IMR-90 (cell line): ENCODE data around the gene ADM. TPM values are rescaled to one million over a fixed set of nuclear protein-coding genes. Genes with fewer than 3 reads are reported as not detected.

ENCODE experiments used
- ATAC-seq: fragments of 200-7000 bp; cut with Tn5 transposase; 2 replicates; pipeline ENCODE4 v1.9.1; 2020; ENCODE audit warnings: low read depth, mild to moderate bottlenecking, moderate library complexity
- BruUV-seq: library from RNA; stranded (reverse); fragments of 400-500 nt; replicated peaks from 2 replicates; lab custom pipeline; 2021; lab: Mats Ljungman, UMichigan
- CTCF ChIA-PET: fragments of 300-600 bp; formaldehyde crosslinking; extraction: SDS; loops from one replicate; lab custom pipeline; 2021; ENCODE audit warnings: antibody characterized with exemption; lab: Yijun Ruan, JAX
- POLR2A ChIA-PET: fragments of 300-600 bp; sonication (Branson Sonifier 250); formaldehyde crosslinking; loops from one replicate; lab custom pipeline; 2022; ENCODE audit warnings: antibody characterized with exemption; ENCODE audit not compliant: unreplicated experiment; lab: Charles Lee
- DNase-seq: peaks from one replicate; pipeline ENCODE4 v3.0.0; 2013
- H2AFZ ChIP-seq: replicated peaks from 2 replicates; pipeline ENCODE3; 2013; ENCODE audit warnings: low read length, mild to moderate bottlenecking; ENCODE audit not compliant: poor library complexity
- H2AK5ac ChIP-seq: 2 replicates; pipeline ENCODE4 v1.6.1; 2013; ENCODE audit warnings: low read depth, low read length, inconsistent platforms
- H2AK9ac ChIP-seq: replicated peaks from 2 replicates; pipeline ENCODE3; 2013; ENCODE audit warnings: mild to moderate bottlenecking, low read depth, low read length, moderate library complexity; ENCODE audit not compliant: poor library complexity
- H2BK120ac ChIP-seq: 2 replicates; pipeline ENCODE4 v1.6.1; 2013; ENCODE audit warnings: low read depth, low read length, inconsistent platforms
- H2BK15ac ChIP-seq: 3 replicates; pipeline ENCODE4 v1.6.1; 2013; ENCODE audit warnings: low read depth, low read length, inconsistent platforms
- H2BK20ac ChIP-seq: 2 replicates; pipeline ENCODE4 v1.6.1; 2013; ENCODE audit warnings: low read depth, mild to moderate bottlenecking, inconsistent platforms, low read length, moderate library complexity
- H2BK5ac ChIP-seq: 2 replicates; pipeline ENCODE4 v1.6.1; 2013; ENCODE audit warnings: mild to moderate bottlenecking, low read depth, low read length, inconsistent platforms; ENCODE audit not compliant: poor library complexity, severe bottlenecking
- H3K14ac ChIP-seq: replicated peaks from 2 replicates; pipeline ENCODE4 v1.6.1; 2013; ENCODE audit warnings: low read depth, low read length, inconsistent platforms
- H3K18ac ChIP-seq: 2 replicates; pipeline ENCODE4 v1.6.1; 2013; ENCODE audit warnings: low read depth, low read length, control low read depth
- H3K23ac ChIP-seq: 2 replicates; pipeline ENCODE4 v1.6.1; 2013; ENCODE audit warnings: low read depth, low read length, inconsistent platforms
- H3K27ac ChIP-seq: 2 replicates; pipeline ENCODE4 v1.5.1; 2013; ENCODE audit warnings: mild to moderate bottlenecking, control low read depth, low read length; ENCODE audit not compliant: insufficient read depth
- H3K27me3 ChIP-seq: 2 replicates; pipeline ENCODE4 v1.6.1; 2013; ENCODE audit warnings: low read length; ENCODE audit not compliant: control insufficient read depth, insufficient read depth
- H3K36me3 ChIP-seq: 2 replicates; pipeline ENCODE4 v1.6.1; 2013; ENCODE audit warnings: low read length, mixed read lengths; ENCODE audit not compliant: control insufficient read depth, insufficient read depth
- H3K4ac ChIP-seq: 2 replicates; pipeline ENCODE4 v1.6.1; 2013; ENCODE audit warnings: low read depth, low read length, inconsistent platforms
- H3K4me1 ChIP-seq: 2 replicates; pipeline ENCODE4 v1.6.1; 2013; ENCODE audit warnings: low read length, mixed read lengths; ENCODE audit not compliant: control insufficient read depth, insufficient read depth
- H3K4me2 ChIP-seq: 2 replicates; pipeline ENCODE4 v1.6.1; 2013; ENCODE audit warnings: low read depth, mild to moderate bottlenecking, control low read depth, low read length, moderate library complexity
- H3K4me3 ChIP-seq: 2 replicates; pipeline ENCODE4 v1.5.1; 2013; ENCODE audit warnings: low read depth, mild to moderate bottlenecking, control low read depth, low read length, moderate library complexity; ENCODE audit not compliant: insufficient read depth
- H3K56ac ChIP-seq: 2 replicates; pipeline ENCODE4 v1.6.1; 2013; ENCODE audit warnings: low read length, inconsistent platforms; ENCODE audit not compliant: insufficient read depth; ENCODE audit errors: extremely low read depth
- H3K79me1 ChIP-seq, 2 experiments: 2 replicates each; pipeline ENCODE4 v1.6.1; 2013; ENCODE audit warnings: low read length in 2 of 2, inconsistent platforms in 1 of 2, low read depth in 1 of 2
- H3K9ac ChIP-seq: 2 replicates; pipeline ENCODE4 v1.6.1; 2013; ENCODE audit warnings: low read depth, low read length, control low read depth
- H3K9me1 ChIP-seq: 2 replicates; pipeline ENCODE4 v1.6.1; 2013; ENCODE audit warnings: low read length, inconsistent platforms; ENCODE audit not compliant: insufficient read depth
- H3K9me3 ChIP-seq: 2 replicates; pipeline ENCODE4 v1.6.1; 2013; ENCODE audit warnings: low read length; ENCODE audit not compliant: control insufficient read depth, insufficient read depth
- H4K20me1 ChIP-seq: 2 replicates; pipeline ENCODE4 v1.6.1; 2013; ENCODE audit warnings: low read length, inconsistent platforms; ENCODE audit not compliant: insufficient read depth
- H4K5ac ChIP-seq: 2 replicates; pipeline ENCODE4 v1.6.1; 2013; ENCODE audit warnings: mild to moderate bottlenecking, low read depth, low read length, control low read depth
- H4K8ac ChIP-seq, 2 experiments: 2 replicates each; pipeline ENCODE4 v1.6.1; 2013; ENCODE audit warnings: low read depth in 2 of 2, low read length in 2 of 2, control low read depth in 1 of 2, inconsistent platforms in 1 of 2
- H4K91ac ChIP-seq: 2 replicates; pipeline ENCODE4 v1.6.1; 2013; ENCODE audit warnings: low read depth, low read length, inconsistent platforms; ENCODE audit not compliant: insufficient read depth
- BHLHE40 ChIP-seq: fragments of 150-350 bp; IDR thresholded peaks from 2 replicates; pipeline ENCODE4 v1.6.1; 2016; ENCODE audit warnings: mild to moderate bottlenecking, low read depth, low read length
- CEBPB ChIP-seq: IDR thresholded peaks from 2 replicates; pipeline ENCODE4 v1.6.1; 2012; ENCODE audit warnings: low read depth, low read length, improper control_type of control experiment
- CTCF ChIP-seq: conservative IDR thresholded peaks from 2 replicates; pipeline ENCODE4 v1.5.1; 2012; ENCODE audit warnings: mild to moderate bottlenecking, low read depth, low read length, improper control_type of control experiment
- ELK1 ChIP-seq: fragments of 150-350 bp; IDR thresholded peaks from 2 replicates; pipeline ENCODE4 v1.6.1; 2016; ENCODE audit warnings: low read depth, mild to moderate bottlenecking, low read length, moderate library complexity, borderline replicate concordance
- FOS ChIP-seq: fragments of 150-350 bp; IDR thresholded peaks from 2 replicates; pipeline ENCODE4 v1.6.1; 2016; ENCODE audit warnings: low read depth, low read length
- MAFK ChIP-seq: IDR thresholded peaks from 2 replicates; pipeline ENCODE4 v1.6.1; 2012; ENCODE audit warnings: low read depth, low read length, improper control_type of control experiment
- MAZ ChIP-seq: IDR thresholded peaks from 2 replicates; pipeline ENCODE4 v1.6.1; 2012; ENCODE audit warnings: low read depth, mild to moderate bottlenecking, low read length, improper control_type of control experiment, moderate library complexity, borderline replicate concordance
- POLR2A ChIP-seq: IDR thresholded peaks from 2 replicates; pipeline ENCODE4 v1.6.1; 2012; ENCODE audit warnings: mild to moderate bottlenecking, low read depth, low read length
- RAD21 ChIP-seq: IDR thresholded peaks from 2 replicates; pipeline ENCODE4 v1.6.1; 2012; ENCODE audit warnings: low read length, improper control_type of control experiment
- RFX5 ChIP-seq: IDR thresholded peaks from 2 replicates; pipeline ENCODE4 v1.8.0; 2012; ENCODE audit warnings: low read depth, mild to moderate bottlenecking, low read length, moderate library complexity
- SMC3 ChIP-seq: fragments of 150-350 bp; IDR thresholded peaks from 2 replicates; pipeline ENCODE4 v1.6.1; 2016; ENCODE audit warnings: low read depth, mild to moderate bottlenecking, antibody characterized with exemption, low read length, moderate library complexity
- USF2 ChIP-seq: fragments of 150-350 bp; IDR thresholded peaks from 2 replicates; pipeline ENCODE4 v1.6.1; 2017; ENCODE audit warnings: mild to moderate bottlenecking, antibody characterized with exemption, low read length, low read depth
- WGBS, 2 experiments: methylation state at CpG; one replicate each; pipeline versions ENCODE4 v1.1.5 to v1.1.7; 2013; ENCODE audit warnings: missing lambda C conversion rate in 2 of 2; ENCODE audit not compliant: insufficient read length in 1 of 2; ENCODE audit errors: extremely low coverage in 2 of 2; 5-methylcytosine and 5-hydroxymethylcytosine counted together
- dilution Hi-C: fragments of 300-500 bp; cut with HindIII; formaldehyde crosslinking; loops from one replicate; pipeline ENCODE4 v1.14.3; 2018; ENCODE audit warnings: low sequenced_read_pairs; ENCODE audit not compliant: unreplicated experiment
- in situ Hi-C: fragments of 300-500 bp; cut with MboI; formaldehyde crosslinking; loops from 3 replicates; pipeline ENCODE4 v1.14.3; 2019; ENCODE audit warnings: low sequenced_read_pairs, inconsistent platforms, mixed read lengths
- intact Hi-C: fragments of 100-400 bp; cut with micrococcal nuclease; formaldehyde crosslinking; loops from 2 replicates; pipeline ENCODE4 v1.10.0; 2022
- polyA plus RNA-seq, 3 experiments: library from polyadenylated mRNA; depleted of rRNA; stranded (reverse); fragments of >200 nt; gene quantifications; 2 replicates each; pipeline ENCODE4 v1.2.3, GENCODE V29; 2012; ENCODE audit warnings: low replicate concordance in 1 of 3
- total RNA-seq: library from RNA; depleted of rRNA; stranded (reverse); fragments of >200 nt; gene quantifications from 2 replicates; pipeline ENCODE4 v1.2.3, GENCODE V29; 2012

The ADM gene
- total and polyA plus RNA-seq, 2 of the 4 experiments (the other 2 are of a cell fraction): 357 to 559 TPM

GRCh38 chr11:10291801-10292638, 12.9 kb upstream of the ADM start:
- ChIA-PET POLR2A (interaction anchor here (0.6 kb wide), 2 partner anchors 28 to 534 kb away, joined by 3 to 4 read pairs; no protein-coding TSS in a partner anchor), CTCF (interaction anchor here (0.7 kb wide), 1 partner anchor 96 kb away, joined by 4 read pairs; no protein-coding TSS in a partner anchor)
- H3K4me3 ChIP-seq: no peak overlapping the region
- no peak for TF ChIP-seq CEBPB
- TF ChIP-seq MAZ: no peak
- no peak for TF ChIP-seq RFX5
- TF ChIP-seq MAFK: no peak
- TF ChIP-seq FOS: no peak
- TF ChIP-seq POLR2A: no peak
- TF ChIP-seq ELK1: no peak
- no peak for TF ChIP-seq SMC3
- TF ChIP-seq USF2: no peak
- no peak for TF ChIP-seq CTCF
- no peak for TF ChIP-seq RAD21
- no peak for TF ChIP-seq BHLHE40
- BruUV-seq: no TSS peak
- H2BK5ac ChIP-seq: peak overlapping the region; percentile 36
- H2AK9ac ChIP-seq: no peak overlapping the region
- H2BK20ac ChIP-seq: peak overlapping the region; percentile 78; the same call in 1 of the 2 replicates
- H2AK5ac ChIP-seq: peak overlapping the region; percentile 79
- H3K56ac ChIP-seq: 0 out of 2 replicates have a peak overlapping the region, but pooled peaks have one; percentile 97
- peak overlapping the region; percentile 63 for H3K18ac ChIP-seq
- H3K79me1 ChIP-seq: peaks cover 27 to 82% of the 10 kb centered on the region in 2 experiments
- H3K36me3 ChIP-seq: peaks cover 10% of the 10 kb centered on the region
- 89% methylated on average over 5 of the region's 17 CpGs; no CpG with 5 or more reads in 1 of the 2 experiments for WGBS, 2 experiments
- peak overlapping the region; percentile 47 for H3K4ac ChIP-seq
- dilution Hi-C loops (no loop called here), intact Hi-C loops (loop anchor here (5.0 kb wide), 1 partner anchor 35 kb away; no protein-coding TSS in a partner anchor), in situ Hi-C loops (no loop called here)
- H3K27ac ChIP-seq: peak overlapping the region; percentile 62
- no peak for ATAC-seq
- H4K8ac ChIP-seq: peak overlapping the region; percentile 8 to 53; a peak in 3 of 4 replicates
- H2BK15ac ChIP-seq: peak overlapping the region; percentile 25; the same call in 1 of the 3 replicates
- H3K9me1 ChIP-seq: peaks cover 13% of the 10 kb centered on the region
- peak overlapping the region; percentile 69 for H3K4me2 ChIP-seq
- no peak overlapping the region for H4K91ac ChIP-seq
- H4K5ac ChIP-seq: no peak overlapping the region
- peaks cover 20% of the 10 kb centered on the region for H4K20me1 ChIP-seq
- H3K9me3 ChIP-seq: no peaks in the 10 kb centered on the region
- H3K4me1 ChIP-seq: peaks cover 11% of the 10 kb centered on the region
- peak; percentile 35 for DNase-seq
- H2BK120ac ChIP-seq: peak overlapping the region; percentile 62
- no peaks in the 10 kb centered on the region for H3K27me3 ChIP-seq
- peak overlapping the region; percentile 66 for H3K14ac ChIP-seq
- no peak overlapping the region; the same call in 1 of the 2 replicates for H3K9ac ChIP-seq
- no peak overlapping the region for H2AFZ ChIP-seq
- H3K23ac ChIP-seq: peak overlapping the region; percentile 66; the same call in 1 of the 2 replicates
